K562 (cell line): ENCODE measurements around the gene CTIF. TPM values are rescaled to one million over a fixed set of nuclear protein-coding genes. Genes with fewer than 3 reads are reported as not detected.

Experiments
- ARNT ChIP-seq, 2 experiments: fragments of 450-650 bp; IDR thresholded peaks; 2 replicates each; pipeline ENCODE4 v1.6.1; 2016; ENCODE audit warnings: mild to moderate bottlenecking in 1 of 2
- CBX2 ChIP-seq: fragments of 200-600 bp; sonication (generic); IDR thresholded peaks from one replicate; pipeline ENCODE4 v1.6.1; 2012; ENCODE audit warnings: mild to moderate bottlenecking, low read length, inconsistent platforms; ENCODE audit not compliant: insufficient read depth, poor library complexity, severe bottlenecking
- E2F5 ChIP-seq: sonication (generic); formaldehyde crosslinking; IDR thresholded peaks from 2 replicates; pipeline ENCODE4 v1.8.0; 2022; ENCODE audit warnings: mild to moderate bottlenecking, missing genetic modification reagents
- EP300 ChIP-seq: IDR thresholded peaks from 2 replicates; pipeline ENCODE4 v1.6.1; 2012; ENCODE audit warnings: low read length, improper control_type of control experiment
- GTF2B ChIP-seq: IDR thresholded peaks from 2 replicates; pipeline ENCODE4 v1.6.1; 2011; ENCODE audit not compliant: insufficient read length; ENCODE audit errors: extremely low read depth
- HBP1 ChIP-seq: fragments of 450-650 bp; formaldehyde crosslinking; IDR thresholded peaks from 2 replicates; pipeline ENCODE4 v1.4.0; 2022; ENCODE audit warnings: missing genetic modification characterization
- HES1 ChIP-seq: fragments of 450-650 bp; IDR thresholded peaks from 2 replicates; pipeline ENCODE4 v1.6.1; 2016; ENCODE audit warnings: low read depth, mild to moderate bottlenecking, moderate library complexity
- HNRNPH1 ChIP-seq: fragments of 200-400 bp; formaldehyde crosslinking; optimal IDR thresholded peaks from 2 replicates; pipeline ENCODE3; 2017; ENCODE audit warnings: low read depth, mild to moderate bottlenecking, low read length, moderate library complexity
- IRF2 ChIP-seq: sonication (generic); formaldehyde crosslinking; IDR thresholded peaks from 2 replicates; pipeline ENCODE4 v1.8.1; 2022; ENCODE audit warnings: mild to moderate bottlenecking, missing genetic modification reagents
- NCOR1 ChIP-seq: fragments of 450-650 bp; IDR thresholded peaks from 2 replicates; pipeline ENCODE4 v1.6.1; 2016; ENCODE audit warnings: mild to moderate bottlenecking, moderate library complexity
- PHF20 ChIP-seq: fragments of 450-650 bp; IDR thresholded peaks from 2 replicates; pipeline ENCODE4 v1.6.1; 2018; ENCODE audit not compliant: partially characterized antibody
- PHTF2 ChIP-seq: fragments of 250-450 bp; sonication (Bioruptor Pico); IDR thresholded peaks from 2 replicates; pipeline ENCODE4 v1.5.0; 2021; ENCODE audit warnings: mild to moderate bottlenecking
- POLR2AphosphoS5 ChIP-seq: IDR thresholded peaks from 2 replicates; pipeline ENCODE4 v1.6.1; 2011; ENCODE audit warnings: mild to moderate bottlenecking, low read depth, low read length, moderate library complexity; ENCODE audit not compliant: control insufficient read depth, insufficient read depth
- POLR2H ChIP-seq: IDR thresholded peaks from 2 replicates; pipeline ENCODE4 v1.6.1; 2016; ENCODE audit warnings: missing genetic modification characterization, low read depth, mild to moderate bottlenecking, control low read depth, missing compliant biosample characterization, moderate library complexity
- RBM22 ChIP-seq: fragments of 200-400 bp; formaldehyde crosslinking; IDR thresholded peaks from 2 replicates; pipeline ENCODE4 v1.6.1; 2018; ENCODE audit warnings: low read length, low read depth; ENCODE audit not compliant: poor library complexity, severe bottlenecking
- SMAD4 ChIP-seq: fragments of 250-450 bp; sonication (Bioruptor Pico); conservative IDR thresholded peaks from 2 replicates; pipeline ENCODE4 v1.8.0; 2021; ENCODE audit warnings: inconsistent platforms, mild to moderate bottlenecking, moderate library complexity
- SMC3 ChIP-seq: conservative IDR thresholded peaks from 2 replicates; pipeline ENCODE4 v1.6.1; 2011; ENCODE audit warnings: low read depth, low read length, improper control_type of control experiment; ENCODE audit not compliant: insufficient read depth
- SNAPC5 ChIP-seq: fragments of 250-450 bp; sonication (Bioruptor Pico); IDR thresholded peaks from 2 replicates; pipeline ENCODE4 v1.8.0; 2021; ENCODE audit warnings: moderate library complexity, mild to moderate bottlenecking, inconsistent platforms
- STAT5A ChIP-seq: IDR thresholded peaks from 2 replicates; pipeline ENCODE4 v1.6.1; 2012; ENCODE audit warnings: low read length, inconsistent platforms, borderline replicate concordance
- STAT5B ChIP-seq: fragments of 250-450 bp; sonication (Bioruptor Pico); IDR thresholded peaks from 2 replicates; pipeline ENCODE4 v1.8.0; 2021; ENCODE audit warnings: mild to moderate bottlenecking, inconsistent platforms
- TEAD1 ChIP-seq, 2 experiments: fragments of 450-650 bp in 1 of 2; sonication (generic) in 1 of 2; formaldehyde crosslinking; IDR thresholded peaks; 2 replicates each; pipeline versions ENCODE4 v1.4.0 to v1.8.0; 2020 to 2022; ENCODE audit warnings: mild to moderate bottlenecking in 2 of 2, missing genetic modification reagents in 1 of 2
- U2AF2 ChIP-seq: fragments of 200-400 bp; formaldehyde crosslinking; optimal IDR thresholded peaks from 2 replicates; pipeline ENCODE3; 2017; ENCODE audit warnings: low read depth, mild to moderate bottlenecking, low read length
- VEZF1 ChIP-seq: fragments of 200-800 bp; sonication (Bioruptor generic); IDR thresholded peaks from 2 replicates; pipeline ENCODE4 v1.6.1; 2017; ENCODE audit warnings: missing genetic modification characterization, missing compliant biosample characterization
- ZNF124 ChIP-seq: sonication (generic); formaldehyde crosslinking; IDR thresholded peaks from 2 replicates; pipeline ENCODE4 v1.8.1; 2022; ENCODE audit warnings: missing genetic modification reagents
- ZNF551 ChIP-seq: fragments of 250-450 bp; sonication (Bioruptor Pico); IDR thresholded peaks from 2 replicates; pipeline ENCODE4 v1.5.0; 2021; ENCODE audit warnings: mild to moderate bottlenecking, moderate library complexity
- ZZZ3 ChIP-seq: fragments of 450-650 bp; IDR thresholded peaks from 2 replicates; pipeline ENCODE4 v1.6.1; 2016; ENCODE audit warnings: antibody characterized with exemption, mild to moderate bottlenecking, moderate library complexity
- polyA plus RNA-seq, 8 experiments: library from polyadenylated mRNA; depleted of rRNA in 4 of 8; stranded (reverse) in 5 of 8; unstranded in 3 of 8; fragments of >200 nt; fragmentation: Nextera tagmentation in 2 of 8; fragmentation: Illumina TruSeq in 1 of 8; extraction: Ambion mirVana in 2 of 8; extraction: Trizol in 1 of 8; gene quantifications; 2 replicates each; pipeline versions ENCODE4 v1.2.1 to v1.2.3, GENCODE V29; 2011 to 2014; ENCODE audit warnings: inconsistent platforms in 1 of 8, missing spikeins in 1 of 8
- total RNA-seq, 7 experiments: library from RNA; depleted of rRNA in 6 of 7; stranded (reverse); fragments of >200 nt in 6 of 7; fragmentation: Illumina TruSeq in 2 of 7; extraction: Trizol in 2 of 7; gene quantifications; 2 replicates each; pipeline versions ENCODE4 v1.2.1 to v1.2.3, GENCODE V29; 2011 to 2021; ENCODE audit warnings: low replicate concordance in 1 of 7

The CTIF gene
- total and polyA plus RNA-seq, 9 of the 15 experiments (the other 6 are each of a cell fraction or from before 2014, with no cell fraction given) = 0.17 to 11.5 (median 2.2) TPM

GRCh38 chr18:48566589-48566988 is 27.8 kb downstream of the CTIF start (continued):
- TF ChIP-seq VEZF1 (CRISPR knock-in tag) (no peak), HES1 (no peak), SNAPC5 (CRISPR knock-in tag) (no peak), HNRNPH1 (no peak), GTF2B (no peak), CBX2 (no peak), POLR2AphosphoS5 (no peak), STAT5B (CRISPR knock-in tag) (no peak), RBM22 (no peak), TEAD1 (CRISPR knock-in tag; IDR thresholded peaks at IDR 0.05) (peak in 1 of 2 experiments; percentile 90; a peak in 2 of 4 replicates), NCOR1 (no peak), STAT5A (no peak), ZNF551 (CRISPR knock-in tag) (no peak), ZNF124 (CRISPR knock-in tag) (no peak), EP300 (peak; percentile 53; the same call in 1 of the 2 replicates), POLR2H (no peak), U2AF2 (no peak), PHTF2 (CRISPR knock-in tag) (no peak), ARNT (IDR thresholded peaks at IDR 0.05) (no peak), PHF20 (no peak), IRF2 (CRISPR knock-in tag) (no peak), ZZZ3 (no peak), SMC3 (no peak), HBP1 (peak; percentile 62; the same call in 1 of the 2 replicates), E2F5 (CRISPR knock-in tag) (no peak), SMAD4 (CRISPR knock-in tag) (peak; percentile 87)
